A549 treated with RU486 at 1 μM for 4 hours (cell line): ENCODE results near the gene SERINC2. TPM values are rescaled to one million over a fixed set of nuclear protein-coding genes. Genes with fewer than 3 reads are reported as not detected.

Experiments used
- total RNA-seq: library from RNA; stranded (reverse); fragments of 200-300 nt; extraction: Qiagen RNA extraction; gene quantifications from 5 replicates; pipeline ENCODE4 v1.2.3, GENCODE V29; 2022; ENCODE audit warnings: low read depth

The SERINC2 gene
- total RNA-seq = 18.0 to 31.8 TPM (median 29.7 TPM) in 5 replicates

DNA sequence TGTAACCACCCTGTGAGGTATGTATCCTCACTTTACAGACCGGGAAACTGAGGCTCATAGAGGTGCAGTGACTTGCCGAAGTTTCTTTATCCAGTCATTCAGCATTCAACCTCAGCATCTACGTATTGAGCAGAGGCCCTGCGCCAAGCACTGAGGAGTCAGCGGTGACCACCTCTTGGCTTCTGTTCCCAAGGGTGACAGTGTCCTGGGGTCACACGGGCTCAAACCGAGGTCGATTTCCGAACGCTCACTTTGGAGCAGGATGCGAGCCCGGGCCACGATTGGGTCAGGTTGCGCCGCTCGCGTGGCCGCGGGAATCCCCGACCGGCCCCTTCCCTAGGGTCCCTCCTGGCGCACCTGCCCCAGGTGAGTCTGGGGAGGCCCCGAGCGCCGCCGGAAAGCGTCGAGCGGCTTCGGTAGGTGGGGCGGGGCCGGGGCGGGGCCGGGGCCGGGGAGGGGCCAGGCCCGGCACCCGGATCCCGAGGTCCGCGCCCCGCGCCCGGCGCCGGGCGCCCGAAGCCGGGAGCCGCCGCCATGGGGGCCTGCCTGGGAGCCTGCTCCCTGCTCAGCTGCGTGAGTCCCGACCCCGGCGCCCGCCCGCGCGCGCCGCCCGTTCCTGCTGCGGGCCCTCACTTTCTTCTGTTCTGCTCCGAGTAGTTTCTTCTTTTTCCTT lies at the start of gene SERINC2:
TSS of gene SERINC2 (plus strand) at position 482 of the 673 bp plus-strand sequence. CDS start at position 535, 53 bp downstream.

DNA sequence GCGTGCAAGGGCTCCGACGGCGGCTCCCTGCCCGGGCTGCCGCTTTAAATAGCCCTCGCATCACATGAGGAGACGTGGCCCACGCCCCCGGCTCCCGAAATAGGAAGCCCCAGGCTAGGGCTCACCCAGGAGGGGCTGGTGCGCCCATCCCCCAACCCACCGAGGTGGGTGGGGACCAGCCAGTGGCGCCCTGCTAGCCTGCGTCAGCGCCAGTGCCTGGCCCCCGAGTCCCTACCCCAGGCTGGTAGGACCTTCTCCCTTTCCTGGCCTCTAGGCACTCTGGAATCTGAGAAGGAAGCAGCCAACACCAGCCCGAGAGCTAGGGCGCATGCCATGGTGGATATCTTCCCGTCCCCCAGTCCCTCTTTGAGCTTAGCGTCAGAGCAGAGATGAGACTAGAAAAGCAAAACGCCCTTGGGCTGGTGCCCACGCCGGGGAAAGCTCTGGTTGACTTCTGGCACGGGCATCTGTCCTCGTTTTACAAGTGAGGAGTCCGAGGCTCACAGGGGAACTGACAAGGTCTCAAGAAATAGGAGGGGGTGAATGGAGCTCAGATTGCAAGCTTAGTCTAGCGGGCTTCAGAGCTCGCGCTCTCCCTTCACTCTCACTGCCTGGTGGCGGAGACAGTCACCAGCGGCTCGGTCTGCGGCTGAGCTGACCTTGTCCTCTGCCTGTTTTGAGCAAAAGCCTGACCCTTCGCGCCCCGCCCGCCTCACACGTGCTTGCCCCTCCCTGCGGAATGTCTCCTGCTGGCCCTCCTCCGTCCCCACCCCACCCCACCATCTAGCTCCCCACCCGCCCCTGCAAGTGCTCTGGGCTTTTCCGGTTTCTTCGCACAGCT lies 39.7 kb upstream of the SERINC2 start, which contains the start of gene FABP3:
TSS of gene FABP3 (minus strand) at position 21 of the 841 bp plus-strand sequence. CDS start 62 bp downstream, outside the sequence.

Other genes with a start within 250 kb of the SERINC2 start
- 0.97 to 1.6 TPM (median 1.1 TPM) in 5 replicates for gene NKAIN1, start 173.3 kb upstream of the SERINC2 start, total RNA-seq
- gene SNRNP40, start 116.4 kb upstream of the SERINC2 start, total RNA-seq = 42.1 to 48.5 TPM (median 45.2 TPM) in 5 replicates
- 24.1 to 26.7 TPM (median 24.9 TPM) in 5 replicates for gene ZCCHC17, start 116.2 kb upstream of the SERINC2 start, total RNA-seq
- gene FABP3, start 40.1 kb upstream of the SERINC2 start, total RNA-seq = not detected in 5 replicates
- 0.69 to 1.2 TPM (median 0.74 TPM) in 5 replicates for gene TINAGL1, start 163.3 kb downstream of the SERINC2 start, total RNA-seq
- gene HCRTR1, start 204.5 kb downstream of the SERINC2 start, total RNA-seq = not detected in 5 replicates
- 38.3 to 48.1 TPM (median 44.8 TPM) in 5 replicates for gene PEF1, start 231.7 kb downstream of the SERINC2 start, total RNA-seq